Measurements from ENCODE around the gene GRID2. TPM values are rescaled to one million over a fixed set of nuclear protein-coding genes. Genes with fewer than 3 reads are reported as not detected.

The GRID2 gene
- total RNA-seq, 4 donors from 2014 or later: 0.16 TPM; not detected in 3

GRCh38 chr4:92506933-92507332, 203.2 kb downstream of the GRID2 start:
- Histone ChIP-seq H3K27me3 (no peaks in the 10 kb centered on the region), H3K4me1 (no peaks in the 10 kb centered on the region), H3K4me3 (no peak overlapping the region), H3K27ac (no peak overlapping the region), H3K9me3 (no peaks in the 10 kb centered on the region), H3K36me3 (no peaks in the 10 kb centered on the region)
- DNase-seq: no peak
- TF ChIP-seq POLR2A (IDR thresholded peaks at IDR 0.05): no peak
- TF ChIP-seq POLR2AphosphoS5 (IDR thresholded peaks at IDR 0.05): no peak
- no peak for TF ChIP-seq EP300 (IDR thresholded peaks at IDR 0.05; ENCODE audit: low read depth)
- TF ChIP-seq CTCF (IDR thresholded peaks at IDR 0.05): no peak
- intact Hi-C loops (cut with DNase I; ENCODE audit: low total_unique reads) (no loop called here), in situ Hi-C loops (cut with MboI; ENCODE audit: low pct_ligation_motif_present in 1 of 4, low pct_unique_long_range_greater_than_20kb in 1 of 4, low sequenced_read_pairs in 3 of 4) (no loop called here)

DNA sequence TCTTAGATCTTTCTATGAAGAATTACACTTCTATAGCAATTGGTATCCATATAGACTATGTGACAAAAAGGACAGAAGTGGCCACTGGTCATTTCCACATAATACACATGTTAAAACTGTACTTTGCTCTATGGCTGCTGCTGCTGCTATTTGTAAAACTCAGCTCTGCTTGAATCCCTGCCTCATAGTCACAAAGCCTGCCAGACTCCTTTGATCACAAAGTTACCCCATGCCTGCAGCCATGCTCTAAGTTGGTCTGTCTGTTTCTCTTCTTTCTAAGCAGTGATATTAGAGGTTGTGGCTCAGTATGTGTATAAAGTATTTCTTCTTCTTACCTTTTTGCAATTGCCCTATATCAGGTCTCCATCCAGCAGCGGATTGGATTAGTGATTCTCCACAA, 210.9 kb downstream of the GRID2 start:
- Histone ChIP-seq H3K36me3 (no peaks in the 10 kb centered on the region), H3K4me3 (no peak overlapping the region), H3K27me3 (no peaks in the 10 kb centered on the region), H3K9me3 (no peaks in the 10 kb centered on the region), H3K27ac (no peak overlapping the region), H3K4me1 (no peaks in the 10 kb centered on the region)
- 84 to 100% methylated on average over 1 of the region's 1 CpG for WGBS, 2 donors (ENCODE audit: low coverage in 1 of 2)
- intact Hi-C loops (cut with DNase I; ENCODE audit: low total_unique reads): no loop called here
- no peak for TF ChIP-seq EP300 (IDR thresholded peaks at IDR 0.05; ENCODE audit: low read depth)
- no peak for TF ChIP-seq POLR2AphosphoS5 (IDR thresholded peaks at IDR 0.05)
- no peak for TF ChIP-seq POLR2A (IDR thresholded peaks at IDR 0.05)
- no peak for TF ChIP-seq CTCF (IDR thresholded peaks at IDR 0.05)
- DNase-seq: no peak
- in situ Hi-C loops (cut with MboI; ENCODE audit: low pct_ligation_motif_present in 1 of 4, low pct_unique_long_range_greater_than_20kb in 1 of 4, low sequenced_read_pairs in 3 of 4): no loop called here

DNA sequence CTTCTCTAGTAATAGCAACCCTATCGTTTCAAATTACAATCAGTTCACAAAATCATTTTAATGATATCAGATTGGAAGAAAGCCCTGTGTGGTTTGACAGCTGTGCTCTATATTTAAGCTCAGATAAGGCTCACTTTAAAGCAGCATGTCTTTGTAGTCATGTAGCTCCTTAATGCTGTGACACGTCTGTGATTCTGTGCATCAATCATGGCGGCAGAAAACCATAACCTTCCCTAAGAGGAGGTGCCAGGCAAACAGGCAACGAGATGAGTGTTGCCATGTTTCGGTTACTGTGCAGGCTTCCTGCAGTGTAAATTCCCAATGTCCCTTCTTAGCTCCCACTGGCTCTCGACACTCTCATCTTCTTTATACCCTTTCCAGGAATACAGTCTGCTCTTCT, 212.7 kb downstream of the GRID2 start:
- in situ Hi-C loops (cut with MboI; ENCODE audit: low pct_ligation_motif_present in 1 of 4, low pct_unique_long_range_greater_than_20kb in 1 of 4, low sequenced_read_pairs in 3 of 4) (no loop called here), intact Hi-C loops (cut with DNase I; ENCODE audit: low total_unique reads) (no loop called here)
- TF ChIP-seq EP300 (IDR thresholded peaks at IDR 0.05; ENCODE audit: low read depth): no peak
- TF ChIP-seq POLR2AphosphoS5 (IDR thresholded peaks at IDR 0.05): no peak
- TF ChIP-seq CTCF (IDR thresholded peaks at IDR 0.05): no peak
- no peak for TF ChIP-seq POLR2A (IDR thresholded peaks at IDR 0.05)
- Histone ChIP-seq H3K36me3 (no peaks in the 10 kb centered on the region), H3K4me1 (no peaks in the 10 kb centered on the region), H3K27me3 (no peaks in the 10 kb centered on the region), H3K27ac (no peak overlapping the region), H3K9me3 (no peaks in the 10 kb centered on the region), H3K4me3 (no peak overlapping the region)
- no peak for DNase-seq
- 76 to 78% methylated on average over 2 to 6 of the region's 6 CpGs for WGBS, 2 donors (ENCODE audit: low coverage in 1 of 2)

DNA sequence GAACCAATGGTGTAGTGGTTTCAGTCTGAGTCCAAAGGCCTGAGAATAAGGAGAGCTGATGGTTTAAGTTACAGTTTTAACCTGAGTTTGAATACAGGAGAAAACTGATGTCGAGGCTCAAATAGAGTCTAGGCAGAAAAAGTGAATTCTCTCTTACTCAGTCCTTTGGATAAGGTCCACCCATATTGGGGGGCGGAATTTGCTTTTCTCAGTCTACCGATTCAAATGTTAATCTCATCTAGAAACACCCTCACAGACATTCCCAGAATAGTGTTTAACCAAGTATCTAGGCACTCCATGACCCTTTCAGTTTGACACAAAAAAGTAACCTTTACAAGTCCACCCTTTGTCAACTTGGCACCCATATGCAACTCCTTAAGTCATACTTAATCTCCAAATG, 216.0 kb downstream of the GRID2 start:
- H3K27me3 ChIP-seq: no peaks in the 10 kb centered on the region

More for the DNA sequence above, 216.0 kb downstream of the GRID2 start:
- no peak overlapping the region for H3K4me3 ChIP-seq
- 67 to 92% methylated on average over 2 to 3 of the region's 3 CpGs for WGBS, 2 donors (ENCODE audit: low coverage in 1 of 2)
- intact Hi-C loops (cut with DNase I; ENCODE audit: low total_unique reads): no loop called here
- no peaks in the 10 kb centered on the region for H3K9me3 ChIP-seq
- H3K27ac ChIP-seq: no peak overlapping the region
- H3K36me3 ChIP-seq: no peaks in the 10 kb centered on the region
- DNase-seq: no peak
- no peaks in the 10 kb centered on the region for H3K4me1 ChIP-seq
- TF ChIP-seq EP300 (IDR thresholded peaks at IDR 0.05; ENCODE audit: low read depth): no peak
- no peak for TF ChIP-seq POLR2AphosphoS5 (IDR thresholded peaks at IDR 0.05)
- TF ChIP-seq POLR2A (IDR thresholded peaks at IDR 0.05): no peak
- no peak for TF ChIP-seq CTCF (IDR thresholded peaks at IDR 0.05)
- in situ Hi-C loops (cut with MboI; ENCODE audit: low pct_ligation_motif_present in 1 of 4, low pct_unique_long_range_greater_than_20kb in 1 of 4, low sequenced_read_pairs in 3 of 4): no loop called here

All from transverse colon (tissue), 4 donors.